Subcutaneous adipose tissue (tissue), 4 donors: Measurements from ENCODE around the gene TMEM176B. TPM values are rescaled to one million over a fixed set of nuclear protein-coding genes. Genes with fewer than 3 reads are reported as not detected.

Source experiments
- total RNA-seq, 4 donors: library from RNA; depleted of rRNA; stranded (reverse); fragments of >200 nt; gene quantifications; one replicate each; pipeline ENCODE4 v1.1.0, GENCODE V29; 2016
- TF ChIP-seq, protein P1 (sequence below): fragments of 450-650 bp; IDR thresholded peaks from one replicate; pipeline ENCODE4 v1.5.1; 2016; ENCODE audit warnings: low read depth, mild to moderate bottlenecking, control low read depth, antibody characterized with exemption, moderate library complexity

The TMEM176B gene
- total RNA-seq, 4 donors from 2014 or later = 11.3 to 43.0 (median 26.0) TPM

- TF ChIP-seq, protein P1, sequence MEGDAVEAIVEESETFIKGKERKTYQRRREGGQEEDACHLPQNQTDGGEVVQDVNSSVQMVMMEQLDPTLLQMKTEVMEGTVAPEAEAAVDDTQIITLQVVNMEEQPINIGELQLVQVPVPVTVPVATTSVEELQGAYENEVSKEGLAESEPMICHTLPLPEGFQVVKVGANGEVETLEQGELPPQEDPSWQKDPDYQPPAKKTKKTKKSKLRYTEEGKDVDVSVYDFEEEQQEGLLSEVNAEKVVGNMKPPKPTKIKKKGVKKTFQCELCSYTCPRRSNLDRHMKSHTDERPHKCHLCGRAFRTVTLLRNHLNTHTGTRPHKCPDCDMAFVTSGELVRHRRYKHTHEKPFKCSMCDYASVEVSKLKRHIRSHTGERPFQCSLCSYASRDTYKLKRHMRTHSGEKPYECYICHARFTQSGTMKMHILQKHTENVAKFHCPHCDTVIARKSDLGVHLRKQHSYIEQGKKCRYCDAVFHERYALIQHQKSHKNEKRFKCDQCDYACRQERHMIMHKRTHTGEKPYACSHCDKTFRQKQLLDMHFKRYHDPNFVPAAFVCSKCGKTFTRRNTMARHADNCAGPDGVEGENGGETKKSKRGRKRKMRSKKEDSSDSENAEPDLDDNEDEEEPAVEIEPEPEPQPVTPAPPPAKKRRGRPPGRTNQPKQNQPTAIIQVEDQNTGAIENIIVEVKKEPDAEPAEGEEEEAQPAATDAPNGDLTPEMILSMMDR = no peak
Observed at GRCh38 chr7:150787321-150788281, 12.6 kb downstream of the TMEM176B start.

DNA sequence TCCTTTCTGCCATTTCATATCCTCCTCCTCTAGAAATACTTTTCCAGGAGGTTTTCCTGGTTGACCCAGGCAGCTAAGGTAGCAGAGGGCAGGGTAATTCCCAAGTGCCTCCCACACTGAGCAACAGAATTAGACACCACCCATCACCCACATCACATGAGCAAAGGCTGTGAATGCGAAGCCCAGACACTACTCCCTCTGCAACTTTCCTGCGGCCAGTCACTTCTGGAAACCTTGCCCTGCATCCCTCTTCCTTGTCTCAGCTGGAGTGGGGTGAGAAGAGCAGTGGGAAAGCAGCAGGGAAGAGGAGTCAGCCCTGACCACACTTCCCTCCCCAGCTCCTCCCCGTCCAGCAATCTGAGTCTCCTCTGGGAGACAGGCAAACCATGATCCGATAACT, 15.2 kb downstream of the TMEM176B start:
- TF ChIP-seq, protein P1 = no peak

DNA sequence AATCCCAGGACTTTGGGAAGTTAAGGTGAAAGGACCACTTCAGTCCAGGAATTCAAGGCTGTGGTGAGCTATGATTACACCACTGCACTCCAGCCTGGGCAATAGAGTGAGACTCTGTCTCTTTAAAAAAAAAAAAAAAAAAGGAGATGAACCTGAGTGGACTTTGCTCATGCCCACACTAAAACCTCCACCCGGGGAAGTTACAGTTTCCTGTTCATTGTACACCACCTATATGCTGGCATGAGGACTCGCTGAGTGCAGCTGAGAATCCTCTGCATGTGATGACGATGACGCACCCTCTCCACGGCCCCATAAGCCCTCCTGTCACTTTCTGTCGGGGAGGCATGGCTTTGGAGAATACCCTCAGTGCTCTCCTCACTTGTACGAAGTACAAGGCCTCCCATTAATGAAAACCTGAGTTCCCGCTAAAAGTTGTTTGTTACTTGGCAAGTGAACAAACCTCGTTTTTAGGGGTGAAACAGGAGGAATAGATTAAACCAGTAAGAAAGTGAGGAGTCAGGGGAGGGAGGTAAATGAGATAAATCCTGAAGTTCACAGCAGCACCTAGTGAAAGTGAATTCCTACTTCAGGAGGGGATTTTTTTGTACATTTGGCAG, 15.9 kb downstream of the TMEM176B start:
- TF ChIP-seq, protein P1 = no peak

- TF ChIP-seq, protein P1 = no peak
Observed at GRCh38 chr7:150781961-150782360, 18.2 kb downstream of the TMEM176B start.

- TF ChIP-seq, protein P1 = no peak
Observed at GRCh38 chr7:150781103-150781502, 19.1 kb downstream of the TMEM176B start.

GRCh38 chr7:150780292-150780691, 19.9 kb downstream of the TMEM176B start:
- TF ChIP-seq, protein P1 = no peak

DNA sequence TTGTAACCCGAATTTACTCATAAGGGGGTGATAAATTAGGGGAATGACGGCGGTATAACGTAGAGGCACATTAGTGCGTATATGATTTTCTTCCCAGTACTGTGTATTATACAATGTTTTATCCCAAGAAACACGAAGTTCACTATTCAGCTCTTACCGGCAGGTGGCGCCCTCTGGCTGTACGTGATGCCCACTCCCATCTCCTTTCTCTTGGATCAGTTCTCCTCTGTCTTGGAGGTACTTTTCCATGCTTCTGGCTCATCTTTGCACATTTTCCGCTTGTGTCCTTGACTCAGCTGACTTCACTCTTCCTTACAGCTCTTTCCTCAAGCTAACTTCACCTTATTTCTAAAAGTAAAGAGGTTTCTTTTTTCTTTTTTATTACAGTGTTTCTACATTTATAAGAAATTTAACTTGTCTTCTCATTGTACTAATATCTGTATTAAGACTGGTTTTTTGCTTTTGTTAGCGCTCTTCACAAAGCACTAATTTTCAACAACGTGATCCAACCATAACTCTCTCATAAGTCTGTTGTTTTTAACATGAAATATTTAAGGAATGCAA, 21.3 kb downstream of the TMEM176B start:
- TF ChIP-seq, protein P1 = no peak
